ENCODE results near the gene TALDO1.

TALDO1 gene

DNA sequence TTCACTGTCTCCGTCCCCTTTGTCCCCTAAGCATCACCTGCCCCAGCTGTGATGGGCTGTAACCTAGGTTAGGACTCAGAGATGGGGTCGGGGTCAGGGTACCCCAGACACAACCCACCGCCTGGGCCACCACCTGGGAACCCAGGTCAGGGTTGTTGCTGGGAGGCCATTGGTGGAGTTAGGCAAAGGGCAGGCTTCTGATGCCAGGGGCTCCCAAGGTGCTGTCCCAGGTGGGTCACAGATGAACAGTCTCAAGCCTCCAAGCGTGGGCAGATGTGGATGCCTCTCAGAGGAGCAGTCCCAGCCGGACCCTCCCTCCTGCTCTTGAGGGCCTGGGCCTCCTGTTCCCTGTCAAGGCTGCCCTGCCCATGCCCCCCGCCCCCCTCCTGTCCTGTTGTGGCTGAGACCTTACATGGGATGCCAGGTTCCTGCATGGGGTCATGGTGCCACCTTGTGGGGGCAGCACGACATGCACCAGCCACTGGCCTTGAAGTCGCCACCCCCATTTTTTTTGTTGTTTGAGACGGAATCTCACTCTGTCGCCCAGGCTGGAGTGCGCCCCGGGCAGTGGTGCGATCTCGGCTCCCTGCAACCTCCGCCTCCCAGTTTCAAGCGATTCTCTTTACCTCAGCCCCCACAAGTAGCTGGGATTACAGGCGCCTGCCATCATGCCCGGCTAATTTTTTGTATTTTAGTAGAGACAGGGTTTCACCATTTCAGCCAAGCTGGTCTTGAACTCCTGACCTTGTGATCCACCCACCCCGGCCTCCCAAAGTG is 17.9 kb downstream of the TALDO1 start:
- Histone ChIP-seq H3K4me1 (ENCODE audit: low read length) (no peaks in the 10 kb centered on the region), H3F3A (ENCODE audit: insufficient read depth, low read length) (peaks cover 28% of the 10 kb centered on the region), H4K20me1 (ENCODE audit: insufficient read depth, low read length) (peaks cover 3% of the 10 kb centered on the region; the same call in 1 of the 2 replicates), H3K79me2 (ENCODE audit: low read length) (peaks cover 6% of the 10 kb centered on the region; the same call in 1 of the 2 replicates), H3K27ac (ENCODE audit: low read length) (no peak overlapping the region), H2AFZ (ENCODE audit: low read length) (no peak overlapping the region), H3K36me3 (replicated peaks; ENCODE audit: insufficient read depth, low read length) (peaks cover 5% of the 10 kb centered on the region), H3K9ac (ENCODE audit: low read length) (no peak overlapping the region), H3K9me2 (replicated peaks; ENCODE audit: insufficient read depth, low read length) (no peaks in the 10 kb centered on the region), H3K4me2 (ENCODE audit: low read depth, low read length) (no peak overlapping the region), H3K4me3 (ENCODE audit: low read length) (no peak overlapping the region), H3K27me3 (replicated peaks; ENCODE audit: insufficient read depth, low read length) (no peaks in the 10 kb centered on the region), H3K9me3 (replicated peaks; ENCODE audit: insufficient read depth, low read length) (no peaks in the 10 kb centered on the region)
- TF ChIP-seq EZH2 (optimal IDR thresholded peaks at IDR 0.05; ENCODE audit: low read depth, low read length) (no peak), EZH2phosphoT487 (IDR thresholded peaks at IDR 0.05; ENCODE audit: low read length) (no peak), CTCF (IDR thresholded peaks at IDR 0.05; ENCODE audit: low read length) (peak; percentile 64)
- DNase-seq, result peak; percentile 59

DNA sequence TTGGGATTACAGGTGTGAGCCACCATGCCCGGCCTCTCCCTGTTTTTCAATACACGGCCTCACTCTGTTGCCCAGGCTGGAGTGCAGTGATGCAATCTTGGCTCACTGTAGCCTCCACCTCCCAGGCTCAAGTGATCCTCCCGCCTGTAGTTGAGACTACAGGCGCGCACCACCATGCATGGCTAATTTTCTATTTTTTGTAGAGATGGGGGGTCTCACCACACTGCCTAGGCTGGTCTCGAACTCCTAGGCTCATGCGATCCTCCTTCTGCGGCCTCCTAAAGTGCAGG is 18.5 kb downstream of the TALDO1 start:
- no peaks in the 10 kb centered on the region for H3K9me3 ChIP-seq (replicated peaks; ENCODE audit: insufficient read depth, low read length)
- H4K20me1 ChIP-seq (ENCODE audit: insufficient read depth, low read length), result peaks cover 3% of the 10 kb centered on the region; the same call in 1 of the 2 replicates
- no peak overlapping the region for H3K4me3 ChIP-seq (ENCODE audit: low read length)
- peaks cover 28% of the 10 kb centered on the region for H3F3A ChIP-seq (ENCODE audit: insufficient read depth, low read length)
- no peak overlapping the region for H2AFZ ChIP-seq (ENCODE audit: low read length)
- no peaks in the 10 kb centered on the region for H3K4me1 ChIP-seq (ENCODE audit: low read length)
- H3K36me3 ChIP-seq (replicated peaks; ENCODE audit: insufficient read depth, low read length), result peaks cover 6% of the 10 kb centered on the region
- no peak overlapping the region for H3K4me2 ChIP-seq (ENCODE audit: low read depth, low read length)
- TF ChIP-seq CTCF (IDR thresholded peaks at IDR 0.05; ENCODE audit: low read length), result no peak
- TF ChIP-seq EZH2 (optimal IDR thresholded peaks at IDR 0.05; ENCODE audit: low read depth, low read length), result no peak
- TF ChIP-seq EZH2phosphoT487 (IDR thresholded peaks at IDR 0.05; ENCODE audit: low read length), result no peak
- no peak overlapping the region for H3K27ac ChIP-seq (ENCODE audit: low read length)
- no peak overlapping the region for H3K9ac ChIP-seq (ENCODE audit: low read length)
- H3K79me2 ChIP-seq (ENCODE audit: low read length), result peaks cover 10% of the 10 kb centered on the region; the same call in 1 of the 2 replicates
- H3K27me3 ChIP-seq (replicated peaks; ENCODE audit: insufficient read depth, low read length), result no peaks in the 10 kb centered on the region
- DNase-seq, result no peak
- H3K9me2 ChIP-seq (replicated peaks; ENCODE audit: insufficient read depth, low read length), result no peaks in the 10 kb centered on the region

- H3K9me3 ChIP-seq (replicated peaks; ENCODE audit: insufficient read depth, low read length), result no peaks in the 10 kb centered on the region
- H3K36me3 ChIP-seq (replicated peaks; ENCODE audit: insufficient read depth, low read length), result peaks cover 8% of the 10 kb centered on the region
- TF ChIP-seq EZH2phosphoT487 (IDR thresholded peaks at IDR 0.05; ENCODE audit: low read length), result no peak
- TF ChIP-seq EZH2 (optimal IDR thresholded peaks at IDR 0.05; ENCODE audit: low read depth, low read length), result no peak
- no peak for TF ChIP-seq CTCF (IDR thresholded peaks at IDR 0.05; ENCODE audit: low read length)
- H3K9ac ChIP-seq (ENCODE audit: low read length), result no peak overlapping the region
- H2AFZ ChIP-seq (ENCODE audit: low read length), result no peak overlapping the region
- no peak overlapping the region for H3K27ac ChIP-seq (ENCODE audit: low read length)
- no peaks in the 10 kb centered on the region for H3K4me1 ChIP-seq (ENCODE audit: low read length)
- H3K4me3 ChIP-seq (ENCODE audit: low read length), result no peak overlapping the region
- H3K27me3 ChIP-seq (replicated peaks; ENCODE audit: insufficient read depth, low read length), result no peaks in the 10 kb centered on the region
- peaks cover 28% of the 10 kb centered on the region for H3F3A ChIP-seq (ENCODE audit: insufficient read depth, low read length)
- peaks cover 3% of the 10 kb centered on the region; the same call in 1 of the 2 replicates for H4K20me1 ChIP-seq (ENCODE audit: insufficient read depth, low read length)
- DNase-seq, result no peak
- no peaks in the 10 kb centered on the region for H3K9me2 ChIP-seq (replicated peaks; ENCODE audit: insufficient read depth, low read length)
- H3K79me2 ChIP-seq (ENCODE audit: low read length), result peaks cover 16% of the 10 kb centered on the region
- no peak overlapping the region for H3K4me2 ChIP-seq (ENCODE audit: low read depth, low read length)
Measured at GRCh38 chr11:766106-766935, 19.1 kb downstream of the TALDO1 start.

Data from MM.1S (cell line).